Measurements from ENCODE around the gene KMT2D. TPM values are rescaled to one million over a fixed set of nuclear protein-coding genes. Genes with fewer than 3 reads are reported as not detected.
A peak's percentile ranks its signal among the peaks of the same experiment; 100 is the strongest.

Gene KMT2D
- total RNA-seq, 2 donors from 2014 or later = 82.7 to 99.7 TPM

GRCh38 chr12:49092086-49092815 is 31.7 kb upstream of the KMT2D start:
- intact Hi-C loops (cut with DNase I) = no loop called here
- Histone ChIP-seq H3K36me3 (no peaks in the 10 kb centered on the region), H3K9me3 (no peaks in the 10 kb centered on the region), H3K27ac (no peak overlapping the region), H3K27me3 (replicated peaks; ENCODE audit: insufficient read depth) (peaks cover 27% of the 10 kb centered on the region), H3K4me1 (replicated peaks) (peaks cover 5% of the 10 kb centered on the region), H3K4me3 (no peak overlapping the region)
- no peak for DNase-seq (ENCODE audit: low spot score)
- WGBS = 9% methylated on average over 26 of the region's 32 CpGs
- TF ChIP-seq POLR2A (IDR thresholded peaks at IDR 0.05) (no peak), POLR2AphosphoS5 (IDR thresholded peaks at IDR 0.05) (no peak), CTCF (IDR thresholded peaks at IDR 0.05) (no peak)

- no peak overlapping the region for H3K27ac ChIP-seq
- TF ChIP-seq CTCF (IDR thresholded peaks at IDR 0.05) = no peak
- no peak for TF ChIP-seq POLR2A (IDR thresholded peaks at IDR 0.05)
- TF ChIP-seq POLR2AphosphoS5 (IDR thresholded peaks at IDR 0.05) = no peak
- no peak overlapping the region for H3K4me3 ChIP-seq
- H3K27me3 ChIP-seq (replicated peaks; ENCODE audit: insufficient read depth) = peaks cover 27% of the 10 kb centered on the region
- intact Hi-C loops (cut with DNase I) = no loop called here
- no peaks in the 10 kb centered on the region for H3K36me3 ChIP-seq
- H3K4me1 ChIP-seq (replicated peaks) = peaks cover 5% of the 10 kb centered on the region
- 2% methylated on average over 9 of the region's 14 CpGs for WGBS
- DNase-seq (ENCODE audit: low spot score) = no peak
- no peaks in the 10 kb centered on the region for H3K9me3 ChIP-seq
Observed at GRCh38 chr12:49091836-49092085, 31.2 kb upstream of the KMT2D start.

GRCh38 chr12:49091056-49091835 is 30.7 kb upstream of the KMT2D start:
- TF ChIP-seq POLR2AphosphoS5 (IDR thresholded peaks at IDR 0.05) (no peak), POLR2A (IDR thresholded peaks at IDR 0.05) (no peak), CTCF (IDR thresholded peaks at IDR 0.05) (no peak)
- no peak overlapping the region for H3K27ac ChIP-seq
- 32% methylated on average over 41 of the region's 41 CpGs for WGBS
- peaks cover 27% of the 10 kb centered on the region for H3K27me3 ChIP-seq (replicated peaks; ENCODE audit: insufficient read depth)
- no peak for DNase-seq (ENCODE audit: low spot score)
- H3K4me3 ChIP-seq = no peak overlapping the region
- H3K9me3 ChIP-seq = no peaks in the 10 kb centered on the region
- intact Hi-C loops (cut with DNase I) = no loop called here
- no peaks in the 10 kb centered on the region for H3K36me3 ChIP-seq
- H3K4me1 ChIP-seq (replicated peaks) = peaks cover 5% of the 10 kb centered on the region

GRCh38 chr12:49089821-49090773 is 29.5 kb upstream of the KMT2D start:
- Histone ChIP-seq H3K4me3 (peak overlapping the region in 1 of 2 donors; percentile 15), H3K27ac (no peak overlapping the region), H3K36me3 (no peaks in the 10 kb centered on the region), H3K9me3 (no peaks in the 10 kb centered on the region), H3K4me1 (replicated peaks) (peaks cover 5% of the 10 kb centered on the region), H3K27me3 (replicated peaks; ENCODE audit: insufficient read depth) (peaks cover 27% of the 10 kb centered on the region)
- intact Hi-C loops (cut with DNase I) = loop anchor here (2.0 to 10.0 kb wide), 3 partner anchors 31 to 145 kb away; partner anchors contain the start of gene TUBA1A
- DNase-seq (ENCODE audit: low spot score) = no peak
- 8% methylated on average over 46 of the region's 88 CpGs for WGBS
- TF ChIP-seq POLR2AphosphoS5 (IDR thresholded peaks at IDR 0.05) (no peak), POLR2A (IDR thresholded peaks at IDR 0.05) (no peak), CTCF (IDR thresholded peaks at IDR 0.05) (no peak)

All from prostate gland (tissue), 2 donors.